Measurements from ENCODE around the gene STAB2. TPM values are rescaled to one million over a fixed set of nuclear protein-coding genes. Genes with fewer than 3 reads are reported as not detected.

The STAB2 gene
- total and polyA plus RNA-seq, 7 experiments from 2014 or later: not detected

GRCh38 chr12:103672401-103673119 lies 85.5 kb downstream of the STAB2 start:
- DNase-seq (no peak), ATAC-seq (no peak)
- Mint-ChIP-seq H3K36me3 (no peaks in the 10 kb centered on the region), H3K27me3 (peaks cover 0 to 15% (median 3%) of the 10 kb centered on the region in 5 donors), H3K27ac (no peak overlapping the region), H3K9me3 (no peaks in the 10 kb centered on the region), H3K4me3 (no peak overlapping the region), H3K4me1 (no peaks in the 10 kb centered on the region)
- Histone ChIP-seq H3K27me3 (ENCODE audit: control insufficient read depth in 2 of 2, insufficient read depth in 2 of 2, low read length in 2 of 2) (no peaks in the 10 kb centered on the region), H3K36me3 (ENCODE audit: control insufficient read depth in 2 of 3, insufficient read depth in 3 of 3, low read length in 3 of 3) (no peaks in the 10 kb centered on the region), H3K4me3 (ENCODE audit: low read length) (no peak overlapping the region), H3K9me3 (ENCODE audit: control insufficient read depth in 2 of 3, low read length in 3 of 3) (no peaks in the 10 kb centered on the region), H3K27ac (ENCODE audit: low read depth, low read length) (no peak overlapping the region), H3K4me1 (ENCODE audit: control insufficient read depth in 2 of 2, insufficient read depth in 2 of 2, low read length in 2 of 2) (no peaks in the 10 kb centered on the region)
- CTCF ChIA-PET: no interaction called here
- POLR2A ChIA-PET: no interaction called here
- intact Hi-C loops (cut with micrococcal nuclease): no loop called here

- H3K4me1 ChIP-seq (ENCODE audit: control insufficient read depth in 2 of 2, insufficient read depth in 2 of 2, low read length in 2 of 2): no peaks in the 10 kb centered on the region
- ATAC-seq (no peak), DNase-seq (no peak)
- no peak overlapping the region for H3K4me3 ChIP-seq (ENCODE audit: low read length)
- no peaks in the 10 kb centered on the region for H3K36me3 Mint-ChIP-seq
- no peak overlapping the region for H3K4me3 Mint-ChIP-seq
- H3K27ac ChIP-seq (ENCODE audit: low read depth, low read length): no peak overlapping the region
- H3K27me3 ChIP-seq (ENCODE audit: control insufficient read depth in 2 of 2, insufficient read depth in 2 of 2, low read length in 2 of 2): no peaks in the 10 kb centered on the region
- H3K9me3 Mint-ChIP-seq: no peaks in the 10 kb centered on the region
- H3K4me1 Mint-ChIP-seq: no peaks in the 10 kb centered on the region
- CTCF ChIA-PET: no interaction called here
- no peaks in the 10 kb centered on the region for H3K36me3 ChIP-seq (ENCODE audit: control insufficient read depth in 2 of 3, insufficient read depth in 3 of 3, low read length in 3 of 3)
- intact Hi-C loops (cut with micrococcal nuclease): no loop called here
- POLR2A ChIA-PET: no interaction called here
- peaks cover 0 to 10% (median 3%) of the 10 kb centered on the region in 5 donors for H3K27me3 Mint-ChIP-seq
- no peak overlapping the region for H3K27ac Mint-ChIP-seq
- H3K9me3 ChIP-seq (ENCODE audit: control insufficient read depth in 2 of 3, low read length in 3 of 3): no peaks in the 10 kb centered on the region
Measured at GRCh38 chr12:103673487-103673886, 86.4 kb downstream of the STAB2 start.

DNA sequence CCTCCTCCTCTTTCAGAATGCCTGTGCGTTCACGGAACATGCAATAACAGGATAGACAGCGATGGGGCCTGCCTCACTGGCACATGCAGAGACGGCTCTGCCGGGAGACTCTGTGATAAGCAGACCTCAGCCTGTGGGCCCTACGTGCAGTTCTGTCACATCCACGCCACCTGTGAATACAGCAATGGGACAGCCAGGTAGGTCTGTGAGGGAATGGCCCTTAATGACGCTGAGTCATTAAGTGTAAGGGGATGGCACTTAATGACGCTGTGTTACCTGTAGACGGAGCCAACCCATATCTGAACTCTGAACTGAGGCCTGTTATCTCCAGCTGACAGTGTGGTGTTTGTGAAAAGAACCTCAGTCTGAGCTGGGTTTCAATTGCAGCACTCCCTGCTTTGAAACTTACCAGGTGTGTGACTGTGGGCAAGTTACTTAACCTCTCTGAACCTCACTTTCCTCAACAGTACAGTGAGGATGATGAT lies 86.9 kb downstream of the STAB2 start:
- Histone ChIP-seq H3K9me3 (ENCODE audit: control insufficient read depth in 2 of 3, low read length in 3 of 3) (no peaks in the 10 kb centered on the region), H3K4me3 (ENCODE audit: low read length) (no peak overlapping the region), H3K36me3 (ENCODE audit: control insufficient read depth in 2 of 3, insufficient read depth in 3 of 3, low read length in 3 of 3) (no peaks in the 10 kb centered on the region), H3K4me1 (ENCODE audit: control insufficient read depth in 2 of 2, insufficient read depth in 2 of 2, low read length in 2 of 2) (no peaks in the 10 kb centered on the region), H3K27me3 (ENCODE audit: control insufficient read depth in 2 of 2, insufficient read depth in 2 of 2, low read length in 2 of 2) (no peaks in the 10 kb centered on the region), H3K27ac (ENCODE audit: low read depth, low read length) (no peak overlapping the region)
- ChIA-PET CTCF (no interaction called here), POLR2A (no interaction called here)
- ATAC-seq (no peak), DNase-seq (no peak)
- Mint-ChIP-seq H3K4me1 (no peaks in the 10 kb centered on the region), H3K27ac (no peak overlapping the region), H3K9me3 (no peaks in the 10 kb centered on the region), H3K4me3 (no peak overlapping the region), H3K27me3 (peaks cover 0 to 9% (median 3%) of the 10 kb centered on the region in 5 donors), H3K36me3 (no peaks in the 10 kb centered on the region)
- intact Hi-C loops (cut with micrococcal nuclease): no loop called here

- H3K4me1 Mint-ChIP-seq: no peaks in the 10 kb centered on the region
- H3K27ac Mint-ChIP-seq: peak overlapping the region in 1 of 9 donors; percentile 48
- H3K36me3 Mint-ChIP-seq: no peaks in the 10 kb centered on the region
- Histone ChIP-seq H3K36me3 (ENCODE audit: control insufficient read depth in 2 of 3, insufficient read depth in 3 of 3, low read length in 3 of 3) (no peaks in the 10 kb centered on the region), H3K4me3 (ENCODE audit: low read length) (no peak overlapping the region), H3K9me3 (ENCODE audit: control insufficient read depth in 2 of 3, low read length in 3 of 3) (no peaks in the 10 kb centered on the region), H3K27me3 (ENCODE audit: control insufficient read depth in 2 of 2, insufficient read depth in 2 of 2, low read length in 2 of 2) (no peaks in the 10 kb centered on the region), H3K4me1 (ENCODE audit: control insufficient read depth in 2 of 2, insufficient read depth in 2 of 2, low read length in 2 of 2) (no peaks in the 10 kb centered on the region), H3K27ac (ENCODE audit: low read depth, low read length) (no peak overlapping the region)
- no peak overlapping the region for H3K4me3 Mint-ChIP-seq
- peaks cover 0 to 6% (median 0%) of the 10 kb centered on the region in 5 donors for H3K27me3 Mint-ChIP-seq
- intact Hi-C loops (cut with micrococcal nuclease): no loop called here
- ChIA-PET POLR2A (no interaction called here), CTCF (no interaction called here)
- H3K9me3 Mint-ChIP-seq: no peaks in the 10 kb centered on the region
- ATAC-seq (no peak), DNase-seq (no peak)
Measured at GRCh38 chr12:103676893-103677292, 89.8 kb downstream of the STAB2 start.

DNA sequence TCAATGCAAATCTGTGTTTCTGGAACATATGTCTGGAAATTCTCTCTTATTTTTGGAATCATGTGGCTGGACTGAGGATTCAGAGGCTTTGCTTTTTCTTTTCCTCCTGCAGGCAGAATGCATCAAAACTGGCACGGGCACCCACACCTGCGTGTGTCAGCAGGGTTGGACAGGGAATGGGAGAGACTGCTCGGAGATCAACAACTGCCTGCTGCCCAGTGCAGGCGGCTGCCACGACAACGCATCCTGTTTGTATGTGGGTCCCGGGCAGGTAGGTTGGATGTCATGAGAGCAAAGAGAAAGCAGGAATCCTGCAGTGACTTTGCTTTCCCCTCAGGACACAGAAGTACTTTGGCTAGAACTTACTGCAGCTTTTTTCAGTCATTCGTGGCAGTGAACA lies 90.3 kb downstream of the STAB2 start:
- peaks cover 0 to 6% (median 0%) of the 10 kb centered on the region in 5 donors for H3K27me3 Mint-ChIP-seq
- ATAC-seq: no peak

DNA sequence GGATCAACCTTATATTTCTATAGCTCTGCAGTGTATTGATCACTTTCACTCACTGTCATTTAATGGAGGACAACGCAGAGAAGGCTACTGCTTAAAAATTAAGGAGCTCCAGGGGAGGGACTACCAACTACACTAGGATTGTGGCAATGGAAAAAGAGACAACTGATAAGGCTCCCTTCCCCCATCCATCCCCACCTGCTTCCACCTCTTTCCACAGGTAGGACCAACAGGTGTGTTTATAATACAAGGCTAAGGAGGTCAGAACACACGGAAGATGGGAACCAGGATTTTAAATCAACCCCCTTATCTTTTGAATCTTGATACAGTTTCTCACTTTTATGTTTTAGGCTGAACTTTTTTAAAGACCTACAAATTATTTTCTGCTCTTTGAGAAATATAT lies 90.8 kb downstream of the STAB2 start:
- ChIA-PET POLR2A (no interaction called here), CTCF (no interaction called here)
- Mint-ChIP-seq H3K27ac (no peak overlapping the region), H3K4me1 (no peaks in the 10 kb centered on the region), H3K36me3 (no peaks in the 10 kb centered on the region), H3K27me3 (peaks cover 0 to 6% (median 0%) of the 10 kb centered on the region in 5 donors), H3K9me3 (no peaks in the 10 kb centered on the region), H3K4me3 (no peak overlapping the region)
- no peaks in the 10 kb centered on the region for H3K9me3 ChIP-seq (ENCODE audit: control insufficient read depth in 2 of 3, low read length in 3 of 3)
- ATAC-seq (no peak), DNase-seq (no peak)
- no peak overlapping the region for H3K4me3 ChIP-seq (ENCODE audit: low read length)
- H3K27me3 ChIP-seq (ENCODE audit: control insufficient read depth in 2 of 2, insufficient read depth in 2 of 2, low read length in 2 of 2): no peaks in the 10 kb centered on the region
- no peak overlapping the region for H3K27ac ChIP-seq (ENCODE audit: low read depth, low read length)
- no peaks in the 10 kb centered on the region for H3K4me1 ChIP-seq (ENCODE audit: control insufficient read depth in 2 of 2, insufficient read depth in 2 of 2, low read length in 2 of 2)
- no peaks in the 10 kb centered on the region for H3K36me3 ChIP-seq (ENCODE audit: control insufficient read depth in 2 of 3, insufficient read depth in 3 of 3, low read length in 3 of 3)
- intact Hi-C loops (cut with micrococcal nuclease): no loop called here

More for the DNA sequence above, 90.3 kb downstream of the STAB2 start:
- intact Hi-C loops (cut with micrococcal nuclease): no loop called here
- Histone ChIP-seq H3K4me3 (ENCODE audit: low read length) (no peak overlapping the region), H3K36me3 (ENCODE audit: control insufficient read depth in 2 of 3, insufficient read depth in 3 of 3, low read length in 3 of 3) (no peaks in the 10 kb centered on the region), H3K27me3 (ENCODE audit: control insufficient read depth in 2 of 2, insufficient read depth in 2 of 2, low read length in 2 of 2) (no peaks in the 10 kb centered on the region), H3K27ac (ENCODE audit: low read depth, low read length) (no peak overlapping the region), H3K4me1 (ENCODE audit: control insufficient read depth in 2 of 2, insufficient read depth in 2 of 2, low read length in 2 of 2) (no peaks in the 10 kb centered on the region), H3K9me3 (ENCODE audit: control insufficient read depth in 2 of 3, low read length in 3 of 3) (no peaks in the 10 kb centered on the region)
- Mint-ChIP-seq H3K4me3 (no peak overlapping the region), H3K27ac (peak overlapping the region in 1 of 9 donors; percentile 48), H3K36me3 (no peaks in the 10 kb centered on the region), H3K9me3 (no peaks in the 10 kb centered on the region), H3K4me1 (no peaks in the 10 kb centered on the region)
- ChIA-PET POLR2A (no interaction called here), CTCF (no interaction called here)
- DNase-seq: no peak

DNA sequence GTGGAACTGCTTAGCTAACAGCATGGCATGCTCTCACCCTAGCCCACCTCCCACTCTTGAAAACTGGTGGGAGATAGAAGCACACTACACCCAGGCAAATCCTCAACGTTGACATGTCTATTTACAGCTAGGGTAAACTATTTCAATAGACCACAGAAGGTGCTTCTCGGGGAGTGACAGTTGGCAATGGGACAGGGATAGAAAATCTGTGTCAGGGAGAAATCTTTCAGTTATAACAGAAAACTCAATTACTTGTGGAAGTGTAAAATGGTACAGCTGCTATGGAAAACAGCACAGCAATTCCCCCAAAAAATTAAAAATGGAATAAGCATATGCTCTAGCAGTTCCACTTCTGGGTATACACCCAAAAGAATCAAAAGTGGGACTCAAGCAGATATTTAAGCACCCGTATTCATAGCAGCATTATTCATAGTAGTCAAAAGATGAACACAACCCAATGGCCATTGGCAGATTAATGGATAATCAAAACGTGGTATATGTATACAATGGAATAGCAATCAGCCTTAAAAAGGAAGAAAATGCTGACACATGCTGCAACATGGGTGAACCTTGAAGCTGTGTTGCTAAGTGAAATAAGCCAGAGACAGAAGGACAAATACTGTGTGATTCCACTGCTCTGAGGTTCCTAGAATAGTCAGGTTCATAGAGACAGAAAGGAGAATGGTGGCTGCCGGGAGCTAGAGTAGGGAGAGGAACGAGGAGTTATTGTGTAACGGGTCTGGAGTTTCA lies 92.5 kb downstream of the STAB2 start:
- Mint-ChIP-seq H3K9me3 (no peaks in the 10 kb centered on the region), H3K4me3 (no peak overlapping the region), H3K27ac (no peak overlapping the region), H3K27me3 (peaks cover 0 to 6% (median 0%) of the 10 kb centered on the region in 5 donors), H3K4me1 (no peaks in the 10 kb centered on the region), H3K36me3 (no peaks in the 10 kb centered on the region)
- H3K27me3 ChIP-seq (ENCODE audit: control insufficient read depth in 2 of 2, insufficient read depth in 2 of 2, low read length in 2 of 2): no peaks in the 10 kb centered on the region
- no peaks in the 10 kb centered on the region for H3K4me1 ChIP-seq (ENCODE audit: control insufficient read depth in 2 of 2, insufficient read depth in 2 of 2, low read length in 2 of 2)
- intact Hi-C loops (cut with micrococcal nuclease): no loop called here
- H3K4me3 ChIP-seq (ENCODE audit: low read length): no peak overlapping the region
- ATAC-seq: no peak
- H3K36me3 ChIP-seq (ENCODE audit: control insufficient read depth in 2 of 3, insufficient read depth in 3 of 3, low read length in 3 of 3): no peaks in the 10 kb centered on the region
- ChIA-PET POLR2A (no interaction called here), CTCF (no interaction called here)
- no peak overlapping the region for H3K27ac ChIP-seq (ENCODE audit: low read depth, low read length)
- no peaks in the 10 kb centered on the region for H3K9me3 ChIP-seq (ENCODE audit: control insufficient read depth in 2 of 3, low read length in 3 of 3)
- no peak for DNase-seq
